NCI-H226 (cell line): ENCODE measurements around the gene CAMSAP1.

Experiments
- DNase-seq: peaks from one replicate; pipeline ENCODE4 v3.0.0-alpha.2; 2015

Gene CAMSAP1

GRCh38 chr9:135771401-135772051 is 135.8 kb downstream of the CAMSAP1 start:
- DNase-seq, result no peak

- no peak for DNase-seq
Observed at GRCh38 chr9:135770771-135771170, 136.6 kb downstream of the CAMSAP1 start.

DNA sequence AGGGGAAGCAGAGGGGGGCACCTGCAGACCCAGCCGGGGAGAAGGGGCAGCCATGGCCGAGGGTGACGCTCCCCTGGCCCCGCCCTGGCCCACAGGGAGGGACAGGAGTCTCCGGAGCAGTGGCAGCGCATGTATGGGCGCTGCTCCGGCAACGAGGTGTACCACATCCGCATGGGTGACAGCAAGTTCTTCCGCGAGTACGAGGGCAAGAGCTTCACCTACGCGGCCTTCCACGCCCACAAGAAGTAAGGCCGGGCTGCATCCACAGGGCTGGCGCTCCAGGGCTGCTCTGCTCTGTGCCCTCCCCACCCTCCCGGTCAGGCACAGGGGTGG is 137.2 kb downstream of the CAMSAP1 start:
- DNase-seq, result no peak

GRCh38 chr9:135769489-135770202 is 137.7 kb downstream of the CAMSAP1 start:
- DNase-seq, result no peak

DNA sequence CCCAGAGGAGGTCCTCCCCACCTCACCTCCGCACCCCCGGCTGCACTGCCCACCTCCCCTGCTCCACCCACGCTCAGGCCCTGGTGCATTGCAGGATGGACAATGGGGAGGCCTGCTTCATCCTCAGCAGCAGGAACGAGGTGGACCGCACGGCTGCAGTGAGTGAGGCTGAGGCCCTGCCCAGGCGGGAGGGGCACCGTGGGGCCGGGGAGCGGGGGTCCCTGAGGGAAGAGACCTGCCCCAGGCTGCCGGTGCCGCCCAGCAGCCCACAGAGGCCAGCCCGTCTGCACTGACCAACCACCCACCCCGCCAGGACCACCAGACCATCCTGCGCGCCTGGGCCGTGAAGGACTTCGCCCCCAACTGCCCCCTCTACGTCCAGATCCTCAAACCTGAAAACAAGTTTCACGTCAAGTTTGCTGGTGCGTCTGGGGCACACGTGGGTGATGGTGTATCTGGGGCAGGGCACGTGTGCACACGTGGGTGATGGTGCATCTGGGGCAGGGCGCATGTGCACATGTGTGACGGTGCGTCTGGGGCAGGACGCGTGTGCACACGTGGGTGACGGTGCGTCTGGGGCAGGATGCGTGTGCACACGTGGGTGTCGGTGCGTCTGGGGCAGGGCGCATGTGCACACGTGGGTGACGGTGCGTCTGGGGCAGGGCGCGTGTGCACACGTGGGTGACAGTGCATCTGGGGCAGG is 138.7 kb downstream of the CAMSAP1 start:
- DNase-seq, result no peak

DNA sequence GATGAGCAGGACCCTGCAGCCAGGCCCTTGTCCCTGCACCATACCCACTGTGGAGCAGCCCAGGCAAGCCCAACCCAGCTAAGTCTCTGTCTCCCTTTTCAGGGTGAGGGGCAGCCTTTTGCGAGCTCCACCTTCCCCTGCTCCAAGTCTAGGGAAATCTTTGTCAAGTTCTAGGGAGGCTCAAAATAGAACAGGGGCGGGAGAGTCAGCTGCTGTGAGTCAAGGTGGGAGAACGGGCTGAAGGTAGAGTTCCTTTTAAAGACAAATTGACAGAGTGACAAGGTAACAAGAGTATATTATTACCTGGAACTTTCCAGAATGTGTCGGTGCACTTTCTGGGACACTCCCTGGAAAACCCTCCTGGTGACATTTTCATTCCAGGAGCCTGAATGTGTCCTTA is 140.6 kb downstream of the CAMSAP1 start:
- DNase-seq, result no peak

DNA sequence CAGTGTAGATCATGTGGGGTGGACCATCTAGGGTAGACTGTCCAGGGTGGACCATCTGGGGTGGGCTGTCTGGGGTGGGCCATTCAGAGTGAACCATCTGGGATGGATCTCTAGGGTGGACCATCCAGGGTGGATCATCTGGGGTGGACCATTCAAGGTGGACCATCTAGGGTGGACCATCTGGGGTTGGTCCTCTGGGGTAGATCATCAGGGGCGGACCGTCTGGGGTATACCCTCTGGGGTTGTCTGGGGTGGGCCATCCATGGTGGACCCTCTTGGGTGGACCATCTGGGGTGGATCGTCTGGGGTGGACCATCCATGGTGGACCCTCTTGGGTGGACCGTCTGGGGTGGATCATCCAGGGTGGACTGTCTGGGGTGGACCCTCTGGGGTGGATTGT is 141.1 kb downstream of the CAMSAP1 start:
- DNase-seq, result no peak

DNA sequence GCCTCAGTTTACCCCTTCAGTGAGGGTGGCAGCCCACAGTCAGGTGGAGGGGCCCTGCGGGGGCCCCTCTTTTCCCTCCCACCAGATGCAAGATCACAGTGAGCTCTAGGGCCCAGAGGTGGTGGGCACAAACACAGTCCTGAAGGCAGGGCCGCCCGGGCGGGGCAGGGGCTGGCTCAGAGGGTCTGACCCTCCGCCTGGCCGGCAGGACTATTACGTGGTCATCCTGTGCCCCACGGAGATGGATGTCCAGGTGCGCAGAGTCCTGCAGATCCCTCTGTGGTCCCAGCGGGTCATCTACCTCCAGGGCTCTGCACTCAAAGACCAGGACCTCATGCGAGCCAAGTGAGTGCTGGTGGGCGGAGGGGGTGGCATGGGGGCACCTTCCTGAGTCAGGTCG is 141.9 kb downstream of the CAMSAP1 start:
- DNase-seq, result no peak

GRCh38 chr9:135764731-135765130 is 142.6 kb downstream of the CAMSAP1 start:
- no peak for DNase-seq

GRCh38 chr9:135763716-135764446 is 143.5 kb downstream of the CAMSAP1 start:
- no peak for DNase-seq

GRCh38 chr9:135762921-135763320 is 144.4 kb downstream of the CAMSAP1 start:
- no peak for DNase-seq

GRCh38 chr9:135761845-135762168 is 145.5 kb downstream of the CAMSAP1 start:
- DNase-seq, result no peak

DNA sequence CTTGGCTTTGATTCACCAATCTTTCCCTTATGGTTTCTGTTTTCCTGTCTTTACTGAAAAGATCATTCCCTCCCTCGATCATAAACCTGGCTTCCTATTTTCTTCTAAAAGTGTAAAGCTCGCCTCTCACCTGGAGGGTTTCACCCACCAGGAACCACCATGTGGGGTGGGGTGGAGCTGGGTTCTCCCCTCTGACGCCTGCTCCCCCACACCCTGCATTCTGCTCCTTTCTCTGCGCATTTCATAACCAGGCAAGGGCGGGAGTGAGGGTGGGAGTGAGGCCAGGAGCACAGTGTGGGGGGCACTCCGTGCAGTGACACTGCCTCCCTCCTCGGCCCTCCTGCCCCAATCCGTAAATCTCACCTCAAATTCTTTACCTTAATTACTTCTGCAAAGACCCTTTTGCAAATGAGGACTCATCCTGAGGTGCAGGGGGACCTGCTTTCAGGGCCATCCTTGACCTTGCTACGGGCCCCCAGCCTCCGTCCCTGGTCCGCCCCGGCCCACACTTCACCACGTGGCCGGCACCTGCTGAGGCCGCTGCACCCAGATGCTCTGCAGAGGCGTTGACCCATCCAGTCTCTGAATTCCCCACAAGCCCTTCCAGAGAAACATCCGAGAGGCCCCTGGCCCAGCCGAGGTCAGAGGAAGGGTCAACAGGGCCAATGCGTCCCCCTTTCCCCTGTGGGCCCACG is 146.0 kb downstream of the CAMSAP1 start:
- DNase-seq, result no peak

DNA sequence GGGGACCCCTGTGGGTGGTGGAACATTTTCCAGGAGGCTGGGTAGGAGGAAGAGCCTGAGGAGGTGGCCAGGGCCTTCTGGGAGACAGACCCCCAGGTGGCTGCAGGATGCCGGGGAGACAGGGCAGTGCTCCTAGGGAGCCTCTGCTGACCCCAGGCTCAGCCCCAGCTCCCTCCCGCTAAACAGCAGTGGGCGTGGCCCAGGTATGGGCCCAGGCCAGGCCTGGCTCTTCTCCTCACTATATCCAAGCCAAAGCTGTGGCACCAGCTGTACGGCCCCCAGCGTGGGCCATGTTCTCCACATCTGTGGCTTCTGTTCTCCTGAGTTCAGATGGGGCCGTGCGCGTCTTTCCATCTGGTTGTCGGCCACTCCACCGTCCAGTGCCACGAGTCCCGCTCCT is 146.9 kb downstream of the CAMSAP1 start:
- no peak for DNase-seq

GRCh38 chr9:135759676-135760300 is 147.6 kb downstream of the CAMSAP1 start:
- no peak for DNase-seq

DNA sequence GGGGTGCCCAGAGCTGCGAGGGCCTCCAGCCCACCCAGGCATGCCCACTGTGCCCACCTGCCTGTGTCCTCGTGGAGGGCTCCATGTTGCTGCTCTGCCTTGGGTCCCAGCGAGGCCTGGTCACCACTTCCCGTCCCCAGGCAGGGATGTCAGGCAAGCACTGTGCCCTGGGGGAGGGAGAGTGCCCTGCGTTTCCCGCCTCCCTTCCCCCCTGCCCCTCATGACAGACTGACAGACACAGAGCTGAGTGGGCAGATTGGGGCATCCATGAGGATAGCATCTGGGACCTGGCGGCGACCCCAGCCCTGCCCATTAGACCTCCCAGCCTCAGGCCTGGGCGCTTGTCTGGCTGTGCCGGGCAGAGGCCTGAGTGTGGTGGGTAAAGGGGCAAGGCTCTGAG is 148.5 kb downstream of the CAMSAP1 start:
- no peak for DNase-seq
